Caco-2 (cell line): Measurements from ENCODE around the gene HLX. TPM values are rescaled to one million over a fixed set of nuclear protein-coding genes. Genes with fewer than 3 reads are reported as not detected.

ENCODE experiments used
- BruUV-seq: library from RNA; stranded (reverse); fragments of 400-500 nt; replicated peaks from 2 replicates; lab custom pipeline; 2021; lab: Mats Ljungman, UMichigan
- CTCF ChIA-PET: fragments of 300-600 bp; sonication (Branson Sonifier 250); formaldehyde crosslinking; loops from one replicate; lab custom pipeline; 2022; ENCODE audit warnings: antibody characterized with exemption; lab: Charles Lee
- POLR2A ChIA-PET: fragments of 300-600 bp; sonication (Branson Sonifier 250); formaldehyde crosslinking; loops from one replicate; lab custom pipeline; 2022; ENCODE audit warnings: antibody characterized with exemption; lab: Charles Lee
- DNase-seq, 2 experiments: peaks; one replicate each; pipeline versions ENCODE4 v3.0.0 to v3.0.0-alpha.2; 2020 to 2022
- H3K27me3 ChIP-seq: replicated peaks from 2 replicates; pipeline ENCODE4 v1.6.0; 2011; ENCODE audit warnings: low read length; ENCODE audit not compliant: control insufficient read depth, insufficient read depth
- H3K36me3 ChIP-seq: 2 replicates; pipeline ENCODE4 v1.5.1; 2011; ENCODE audit warnings: low read length; ENCODE audit not compliant: control insufficient read depth, insufficient read depth
- H3K4me1 ChIP-seq: fragments of 250-450 bp; sonication (Bioruptor Pico); 2 replicates; pipeline ENCODE4 v1.5.1; 2020; ENCODE audit warnings: mild to moderate bottlenecking
- H3K4me3 ChIP-seq: 2 replicates; pipeline ENCODE4 v1.5.1; 2011; ENCODE audit warnings: low read depth, mild to moderate bottlenecking, control low read depth, low read length
- H3K9me3 ChIP-seq: fragments of 250-450 bp; sonication (Bioruptor Pico); 2 replicates; pipeline ENCODE4 v1.5.1; 2020; ENCODE audit warnings: mild to moderate bottlenecking, moderate library complexity
- H3K27ac Mint-ChIP-seq: one replicate; pipeline ENCODE4 v1.8.0; 2022; ENCODE audit warnings: mixed read lengths; ENCODE audit not compliant: unreplicated experiment
- H3K27me3 Mint-ChIP-seq: one replicate; pipeline ENCODE4 v1.8.0; 2022; ENCODE audit warnings: mixed read lengths; ENCODE audit not compliant: insufficient read depth, unreplicated experiment
- H3K36me3 Mint-ChIP-seq: one replicate; pipeline ENCODE4 v1.8.0; 2022; ENCODE audit warnings: mild to moderate bottlenecking, mixed read lengths; ENCODE audit not compliant: insufficient read depth, unreplicated experiment
- H3K4me1 Mint-ChIP-seq: one replicate; pipeline ENCODE4 v1.8.0; 2022; ENCODE audit warnings: low read depth, mixed read lengths; ENCODE audit not compliant: unreplicated experiment
- H3K4me3 Mint-ChIP-seq: one replicate; pipeline ENCODE4 v1.8.0; 2022; ENCODE audit warnings: mild to moderate bottlenecking, moderate library complexity, mixed read lengths; ENCODE audit not compliant: unreplicated experiment
- H3K9me3 Mint-ChIP-seq: one replicate; pipeline ENCODE4 v1.8.0; 2022; ENCODE audit warnings: mixed read lengths; ENCODE audit not compliant: unreplicated experiment
- intact Hi-C: fragments of 100-400 bp; cut with micrococcal nuclease; formaldehyde crosslinking; loops from one replicate; pipeline ENCODE4 v1.10.0; 2022; ENCODE audit not compliant: unreplicated experiment
- total RNA-seq: library from RNA; stranded (reverse); gene quantifications from 2 replicates; pipeline ENCODE4 v1.2.3, GENCODE V29; 2022
- TF ChIP-seq, protein P1 (sequence below), 2 experiments: fragments of 200-600 bp in 1 of 2; IDR thresholded peaks; 1 replicate in 1 of 2; 2 replicates in 1 of 2; pipeline versions ENCODE4 v1.5.1 to v1.8.0; 2011 to 2022; ENCODE audit warnings: antibody characterized with exemption in 1 of 2, control low read depth in 1 of 2, inconsistent platforms in 1 of 2, low read depth in 1 of 2, low read length in 1 of 2, mild to moderate bottlenecking in 1 of 2, moderate library complexity in 1 of 2; ENCODE audit not compliant: insufficient read depth in 1 of 2, severe bottlenecking in 1 of 2, unreplicated experiment in 1 of 2

The HLX gene
- total RNA-seq, 1 experiment from 2014 or later = not detected

DNA sequence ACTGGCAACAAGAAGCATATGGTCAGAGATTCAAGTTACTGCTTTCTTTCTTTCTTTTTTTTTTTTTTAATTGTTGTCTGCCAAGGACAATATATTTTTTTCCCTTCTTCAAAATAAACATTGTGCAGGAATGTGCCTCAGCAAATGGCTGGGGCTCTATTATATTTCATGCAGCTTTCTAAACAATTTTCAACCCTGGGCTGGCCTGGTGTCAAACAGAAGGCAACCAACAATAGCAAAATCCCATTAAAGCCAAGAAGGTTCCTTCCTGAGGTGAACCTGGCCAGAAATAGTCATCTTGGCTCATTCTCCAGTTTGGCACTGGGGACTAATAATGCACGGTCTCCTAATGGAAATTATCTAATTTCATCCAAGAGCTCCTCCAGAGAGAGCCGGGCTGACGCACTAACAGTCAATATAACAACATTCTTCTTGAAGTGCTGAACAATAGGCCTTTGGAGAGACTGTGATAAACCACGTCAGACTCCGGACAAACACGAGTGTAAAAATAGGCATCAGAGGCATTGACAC lies 35.7 kb upstream of the HLX start:
- Mint-ChIP-seq H3K27ac (no peak overlapping the region), H3K4me1 (no peaks in the 10 kb centered on the region), H3K4me3 (no peak overlapping the region), H3K9me3 (no peaks in the 10 kb centered on the region), H3K36me3 (no peaks in the 10 kb centered on the region), H3K27me3 (peaks cover 4% of the 10 kb centered on the region)
- Histone ChIP-seq H3K36me3 (no peaks in the 10 kb centered on the region), H3K4me3 (no peak overlapping the region), H3K27me3 (no peaks in the 10 kb centered on the region; the same call in 1 of the 2 replicates), H3K4me1 (no peaks in the 10 kb centered on the region), H3K9me3 (no peaks in the 10 kb centered on the region)
- BruUV-seq = no TSS peak
- POLR2A ChIA-PET = no interaction called here
- DNase-seq = no peak
- TF ChIP-seq, protein P1, sequence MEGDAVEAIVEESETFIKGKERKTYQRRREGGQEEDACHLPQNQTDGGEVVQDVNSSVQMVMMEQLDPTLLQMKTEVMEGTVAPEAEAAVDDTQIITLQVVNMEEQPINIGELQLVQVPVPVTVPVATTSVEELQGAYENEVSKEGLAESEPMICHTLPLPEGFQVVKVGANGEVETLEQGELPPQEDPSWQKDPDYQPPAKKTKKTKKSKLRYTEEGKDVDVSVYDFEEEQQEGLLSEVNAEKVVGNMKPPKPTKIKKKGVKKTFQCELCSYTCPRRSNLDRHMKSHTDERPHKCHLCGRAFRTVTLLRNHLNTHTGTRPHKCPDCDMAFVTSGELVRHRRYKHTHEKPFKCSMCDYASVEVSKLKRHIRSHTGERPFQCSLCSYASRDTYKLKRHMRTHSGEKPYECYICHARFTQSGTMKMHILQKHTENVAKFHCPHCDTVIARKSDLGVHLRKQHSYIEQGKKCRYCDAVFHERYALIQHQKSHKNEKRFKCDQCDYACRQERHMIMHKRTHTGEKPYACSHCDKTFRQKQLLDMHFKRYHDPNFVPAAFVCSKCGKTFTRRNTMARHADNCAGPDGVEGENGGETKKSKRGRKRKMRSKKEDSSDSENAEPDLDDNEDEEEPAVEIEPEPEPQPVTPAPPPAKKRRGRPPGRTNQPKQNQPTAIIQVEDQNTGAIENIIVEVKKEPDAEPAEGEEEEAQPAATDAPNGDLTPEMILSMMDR (IDR thresholded peaks at IDR 0.05; ENCODE audit: insufficient read depth in 1 of 2, low read depth in 1 of 2, low read length in 1 of 2, severe bottlenecking in 1 of 2, unreplicated experiment in 1 of 2) = no peak
- intact Hi-C loops = no loop called here
- CTCF ChIA-PET = no interaction called here

DNA sequence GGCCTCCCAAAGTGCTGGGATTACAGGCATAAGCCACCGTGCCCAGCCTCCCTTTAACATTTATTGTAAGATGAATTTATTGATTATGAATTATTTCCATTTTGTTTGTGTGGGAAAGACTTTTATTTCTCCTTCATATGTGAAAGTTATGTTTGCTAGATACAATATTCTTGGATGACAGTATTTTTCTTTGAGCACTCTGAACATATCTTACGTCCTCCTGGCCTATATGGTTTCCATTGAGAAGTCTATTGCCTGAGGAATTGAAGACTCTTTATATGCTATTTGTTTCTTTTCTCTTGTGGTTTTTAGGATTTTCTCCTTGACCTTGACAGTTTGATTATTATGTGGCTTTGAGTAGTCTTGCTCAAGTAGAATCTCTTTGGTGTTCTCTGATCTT lies 26.8 kb upstream of the HLX start:
- CTCF ChIA-PET = no interaction called here

DNA sequence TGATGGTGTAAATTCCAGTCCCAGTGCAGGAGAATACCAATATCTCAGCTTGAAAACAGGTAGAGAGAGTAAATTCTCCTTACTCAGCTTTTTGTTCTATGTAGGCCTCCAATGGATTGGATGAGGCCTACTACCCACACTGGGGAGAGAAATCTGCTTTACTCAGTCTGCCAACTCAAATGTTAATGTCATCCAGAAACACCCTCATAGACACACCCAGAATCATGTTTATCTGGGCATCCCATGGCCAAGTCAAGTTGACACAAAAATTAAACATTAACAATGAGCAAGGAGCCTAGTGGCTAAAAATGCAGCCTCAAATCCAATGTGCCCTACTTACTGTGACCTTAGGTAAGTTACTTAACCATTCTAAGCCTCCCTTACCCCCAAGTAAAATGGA lies 6.9 kb upstream of the HLX start:
- Mint-ChIP-seq H3K4me1 (no peaks in the 10 kb centered on the region), H3K9me3 (no peaks in the 10 kb centered on the region), H3K36me3 (no peaks in the 10 kb centered on the region), H3K27ac (no peak overlapping the region), H3K4me3 (no peak overlapping the region), H3K27me3 (peaks cover 9% of the 10 kb centered on the region)
- H3K27me3 ChIP-seq = no peaks in the 10 kb centered on the region
- TF ChIP-seq, protein P1 (IDR thresholded peaks at IDR 0.05; ENCODE audit: insufficient read depth in 1 of 2, low read depth in 1 of 2, low read length in 1 of 2, severe bottlenecking in 1 of 2, unreplicated experiment in 1 of 2) = no peak
- no peak overlapping the region for H3K4me3 ChIP-seq
- CTCF ChIA-PET = interaction anchor here (2.2 kb wide), 1 partner anchor 331 kb away, joined by 4 read pairs; no protein-coding TSS in a partner anchor
- intact Hi-C loops = loop anchor here (10.0 kb wide), 1 partner anchor 173 kb away; no protein-coding TSS in a partner anchor
- BruUV-seq = no TSS peak
- H3K36me3 ChIP-seq = no peaks in the 10 kb centered on the region
- DNase-seq = no peak
- no peaks in the 10 kb centered on the region for H3K4me1 ChIP-seq
- H3K9me3 ChIP-seq = no peaks in the 10 kb centered on the region
- POLR2A ChIA-PET = no interaction called here

More for the DNA sequence above, 26.8 kb upstream of the HLX start:
- POLR2A ChIA-PET = no interaction called here
- peaks cover 11% of the 10 kb centered on the region for H3K27me3 Mint-ChIP-seq
- H3K27me3 ChIP-seq = no peaks in the 10 kb centered on the region
- TF ChIP-seq, protein P1 (IDR thresholded peaks at IDR 0.05; ENCODE audit: insufficient read depth in 1 of 2, low read depth in 1 of 2, low read length in 1 of 2, severe bottlenecking in 1 of 2, unreplicated experiment in 1 of 2) = no peak
- no peak overlapping the region for H3K4me3 ChIP-seq
- no peak overlapping the region for H3K4me3 Mint-ChIP-seq
- no TSS peak for BruUV-seq
- H3K4me1 ChIP-seq = no peaks in the 10 kb centered on the region
- H3K27ac Mint-ChIP-seq = no peak overlapping the region
- no peaks in the 10 kb centered on the region for H3K36me3 ChIP-seq
- H3K9me3 ChIP-seq = peaks cover 4% of the 10 kb centered on the region; the same call in 1 of the 2 replicates
- intact Hi-C loops = no loop called here
- no peak for DNase-seq
- no peaks in the 10 kb centered on the region for H3K4me1 Mint-ChIP-seq
- no peaks in the 10 kb centered on the region for H3K36me3 Mint-ChIP-seq
- H3K9me3 Mint-ChIP-seq = no peaks in the 10 kb centered on the region
